Stimulated activated CD4-positive, alpha-beta T cell treated with anti-CD3 and anti-CD28 coated beads, Interleukin-12 subunit alpha, Interleukin-12 subunit beta, amount 100 ng/mL, for 4 hours (primary cell): ENCODE data around the gene ADAT3.
"Not testable (repeated sequence)": the region's sequence is repeated elsewhere in the genome, so short reads cannot be mapped to it uniquely, and the experiment has no call there.

Experiments
- DNase-seq: peaks from one replicate; pipeline ENCODE4 v3.0.0-alpha.2; 2020

ADAT3 gene

GRCh38 chr19:1867349-1867724 is 37.9 kb upstream of the ADAT3 start:
- no peak for DNase-seq

- DNase-seq: no peak
Measured at GRCh38 chr19:1868971-1869370, 36.2 kb upstream of the ADAT3 start.

GRCh38 chr19:1871140-1871597 is 34.0 kb upstream of the ADAT3 start:
- no peak for DNase-seq

- no peak for DNase-seq
Measured at GRCh38 chr19:1871630-1872029, 33.6 kb upstream of the ADAT3 start.

- no peak for DNase-seq
Measured at GRCh38 chr19:1872807-1873523, 32.2 kb upstream of the ADAT3 start.

- no peak for DNase-seq
Measured at GRCh38 chr19:1873524-1874473, 31.4 kb upstream of the ADAT3 start.

- DNase-seq: no peak
Measured at GRCh38 chr19:1874554-1875185, 30.5 kb upstream of the ADAT3 start.

- not testable (repeated sequence) for DNase-seq
Measured at GRCh38 chr19:1875265-1875645, 29.9 kb upstream of the ADAT3 start.

GRCh38 chr19:1875646-1876495 is 29.3 kb upstream of the ADAT3 start:
- DNase-seq: peak; percentile 84

GRCh38 chr19:1876496-1877279 is 28.5 kb upstream of the ADAT3 start:
- DNase-seq: not testable (repeated sequence)

- DNase-seq: not testable (repeated sequence)
Measured at GRCh38 chr19:1877280-1877660, 27.9 kb upstream of the ADAT3 start.

- not testable (repeated sequence) for DNase-seq
Measured at GRCh38 chr19:1878583-1878982, 26.6 kb upstream of the ADAT3 start.

- DNase-seq: not testable (repeated sequence)
Measured at GRCh38 chr19:1879982-1880381, 25.2 kb upstream of the ADAT3 start.

- DNase-seq: no peak
Measured at GRCh38 chr19:1880611-1881392, 24.4 kb upstream of the ADAT3 start.

GRCh38 chr19:1881393-1882088 is 23.7 kb upstream of the ADAT3 start:
- not testable (repeated sequence) for DNase-seq

GRCh38 chr19:1882089-1882785 is 23.0 kb upstream of the ADAT3 start:
- peak; percentile 48 for DNase-seq

GRCh38 chr19:1882786-1883692 is 22.2 kb upstream of the ADAT3 start:
- DNase-seq: no peak

- no peak for DNase-seq
Measured at GRCh38 chr19:1883784-1884183, 21.4 kb upstream of the ADAT3 start.
